DND-41 (cell line): Measurements from ENCODE around the gene EGFL7.

ENCODE experiments used
- CTCF ChIP-seq: IDR thresholded peaks from 2 replicates; pipeline ENCODE4 v1.5.1; 2012; ENCODE audit warnings: borderline replicate concordance, low read length, moderate library complexity, mild to moderate bottlenecking; ENCODE audit not compliant: poor library complexity, severe bottlenecking; ENCODE audit errors: extremely low read depth
- EZH2 ChIP-seq: IDR thresholded peaks from 3 replicates; pipeline ENCODE4 v1.6.1; 2012; ENCODE audit warnings: borderline replicate concordance, low read depth, mild to moderate bottlenecking, moderate library complexity, low read length, inconsistent platforms; ENCODE audit not compliant: severe bottlenecking

- no peak for TF ChIP-seq CTCF
- TF ChIP-seq EZH2: no peak
These were observed 12.2 kb downstream of the EGFL7 start for GRCh38 chr9:136674786-136675349.
